Coronary artery (tissue), 2 donors: ENCODE measurements around the gene SEC31B.

Experiments used
- DNase-seq: peaks from one replicate; pipeline ENCODE4 v3.0.0-alpha.2; 2017; ENCODE audit warnings: low spot score
- H3K27ac ChIP-seq, 2 donors: fragments of 200-600 bp; sonication (generic); one replicate each; pipeline ENCODE4 v1.5.1; 2016 to 2019
- H3K4me3 ChIP-seq: fragments of 200-600 bp; sonication (generic); 2 replicates; pipeline ENCODE4 v1.5.1; 2016; ENCODE audit warnings: mild to moderate bottlenecking, moderate library complexity
- TF ChIP-seq, protein P1 (sequence below): fragments of 200-600 bp; sonication (generic); IDR thresholded peaks from one replicate; pipeline ENCODE4 v1.5.1; 2019; ENCODE audit warnings: antibody characterized with exemption

SEC31B gene

DNA sequence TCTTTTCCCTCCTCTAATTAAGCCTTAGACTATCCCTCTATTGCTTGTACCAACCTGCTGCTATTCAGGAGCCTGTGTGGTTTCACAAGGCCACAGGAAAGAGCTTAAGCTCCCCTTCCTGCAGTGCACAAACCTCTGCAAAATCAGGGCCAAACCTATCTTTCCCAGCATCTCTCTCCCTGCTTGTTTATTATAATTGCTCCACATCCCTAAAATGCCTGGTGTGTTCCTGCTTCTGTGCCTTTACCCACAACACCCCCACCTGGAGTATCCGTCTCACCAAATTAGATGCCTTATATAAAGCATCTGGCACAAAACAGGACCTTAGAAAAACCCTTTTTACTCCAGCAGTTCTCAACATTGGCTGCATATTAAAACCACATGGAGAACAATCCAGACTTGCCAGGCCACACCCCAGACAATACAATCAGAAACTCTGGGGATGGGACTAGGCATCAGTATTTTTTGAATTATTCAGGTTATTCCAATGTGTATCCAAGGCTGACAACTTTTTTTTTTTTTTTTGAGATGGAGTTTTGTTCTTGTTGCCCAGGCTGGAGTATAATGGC lies 16.7 kb downstream of the SEC31B start:
- no peak for DNase-seq
- H3K4me3 ChIP-seq = no peak overlapping the region
- TF ChIP-seq, protein P1, sequence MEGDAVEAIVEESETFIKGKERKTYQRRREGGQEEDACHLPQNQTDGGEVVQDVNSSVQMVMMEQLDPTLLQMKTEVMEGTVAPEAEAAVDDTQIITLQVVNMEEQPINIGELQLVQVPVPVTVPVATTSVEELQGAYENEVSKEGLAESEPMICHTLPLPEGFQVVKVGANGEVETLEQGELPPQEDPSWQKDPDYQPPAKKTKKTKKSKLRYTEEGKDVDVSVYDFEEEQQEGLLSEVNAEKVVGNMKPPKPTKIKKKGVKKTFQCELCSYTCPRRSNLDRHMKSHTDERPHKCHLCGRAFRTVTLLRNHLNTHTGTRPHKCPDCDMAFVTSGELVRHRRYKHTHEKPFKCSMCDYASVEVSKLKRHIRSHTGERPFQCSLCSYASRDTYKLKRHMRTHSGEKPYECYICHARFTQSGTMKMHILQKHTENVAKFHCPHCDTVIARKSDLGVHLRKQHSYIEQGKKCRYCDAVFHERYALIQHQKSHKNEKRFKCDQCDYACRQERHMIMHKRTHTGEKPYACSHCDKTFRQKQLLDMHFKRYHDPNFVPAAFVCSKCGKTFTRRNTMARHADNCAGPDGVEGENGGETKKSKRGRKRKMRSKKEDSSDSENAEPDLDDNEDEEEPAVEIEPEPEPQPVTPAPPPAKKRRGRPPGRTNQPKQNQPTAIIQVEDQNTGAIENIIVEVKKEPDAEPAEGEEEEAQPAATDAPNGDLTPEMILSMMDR = no peak
- H3K27ac ChIP-seq = no peak overlapping the region

DNA sequence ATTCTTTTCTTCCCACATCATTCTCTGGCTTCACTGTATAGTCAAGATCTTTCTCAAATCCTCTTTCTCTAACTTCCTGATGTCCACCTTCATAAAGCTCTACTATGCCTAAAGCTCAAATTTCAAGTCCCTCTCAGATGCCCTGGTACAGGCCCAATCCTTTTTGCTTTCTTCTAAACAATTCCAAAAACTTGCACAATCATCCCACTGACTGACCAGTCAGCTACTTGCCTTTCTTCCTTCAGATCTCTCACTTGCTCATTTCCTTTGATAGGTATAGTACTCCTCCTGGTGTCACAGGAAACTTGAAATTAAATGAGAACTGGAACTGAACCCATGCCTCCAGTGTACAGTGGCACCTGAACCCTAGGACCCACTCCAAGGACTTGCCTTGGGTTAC lies 18.2 kb downstream of the SEC31B start:
- Histone ChIP-seq H3K27ac (no peak overlapping the region), H3K4me3 (no peak overlapping the region)
- TF ChIP-seq, protein P1 = no peak
- DNase-seq = no peak

DNA sequence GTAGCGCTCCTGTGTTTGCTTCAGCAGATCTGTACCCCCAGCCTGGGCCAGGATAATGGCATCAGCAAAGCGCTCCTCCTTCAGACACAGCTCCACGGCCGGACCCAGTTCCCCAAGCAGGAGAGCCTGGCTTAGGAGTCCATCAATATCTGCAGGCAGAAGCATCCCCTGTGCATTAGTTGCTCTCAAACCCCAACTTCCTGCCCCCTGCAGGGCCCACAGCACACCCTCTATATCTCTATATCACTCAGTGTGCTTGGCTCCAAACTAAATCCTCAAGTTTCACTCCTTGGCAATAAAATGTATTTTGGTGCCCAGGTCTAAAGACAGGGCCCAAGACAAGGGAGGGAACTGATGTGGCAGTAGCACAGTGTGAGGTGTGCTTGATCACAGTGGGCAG lies 21.6 kb downstream of the SEC31B start:
- no peak overlapping the region for H3K27ac ChIP-seq
- no peak for DNase-seq
- H3K4me3 ChIP-seq = no peak overlapping the region
- TF ChIP-seq, protein P1 = no peak

DNA sequence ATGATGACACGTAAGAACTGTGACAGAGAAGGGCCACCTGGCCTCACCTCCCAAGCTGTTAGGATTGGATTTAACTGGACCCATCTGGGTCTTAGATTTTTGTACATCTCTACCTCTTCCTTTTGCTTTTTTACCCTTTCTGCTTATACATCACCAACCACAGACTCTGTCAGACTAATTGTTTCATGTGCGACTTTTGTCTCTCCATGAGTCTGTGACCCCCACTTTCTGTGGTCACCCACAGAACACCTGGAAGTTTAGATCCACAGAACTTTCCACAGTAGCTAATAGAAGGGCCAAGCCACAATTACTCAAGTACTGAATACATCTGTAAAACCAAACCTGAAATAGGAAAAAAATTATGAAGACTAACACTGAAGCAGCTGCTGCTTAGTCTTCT lies 23.1 kb downstream of the SEC31B start:
- TF ChIP-seq, protein P1 = no peak
- H3K27ac ChIP-seq = no peak overlapping the region
- DNase-seq = no peak
- no peak overlapping the region for H3K4me3 ChIP-seq

DNA sequence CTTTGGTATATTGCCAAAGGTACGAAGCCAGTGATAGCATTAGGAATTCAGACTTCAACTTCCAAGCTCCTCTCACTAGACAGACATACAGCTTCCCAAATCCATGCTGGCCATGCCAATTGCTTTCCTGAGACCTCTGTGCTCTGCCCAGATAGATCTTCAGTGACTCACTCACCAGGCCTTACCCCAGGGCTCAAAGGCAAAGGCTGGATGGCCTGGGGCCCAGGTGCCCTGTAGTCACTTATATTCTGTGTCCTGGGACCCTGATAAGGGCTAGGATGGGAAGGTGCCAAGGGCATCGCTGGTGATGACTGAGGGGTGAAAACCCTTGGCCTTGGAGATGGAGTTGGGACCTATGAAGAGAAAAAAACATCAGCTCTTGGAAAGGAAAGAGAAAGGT lies 29.1 kb downstream of the SEC31B start:
- TF ChIP-seq, protein P1 = no peak
- no peak overlapping the region for H3K27ac ChIP-seq
- H3K4me3 ChIP-seq = no peak overlapping the region
- no peak for DNase-seq

DNA sequence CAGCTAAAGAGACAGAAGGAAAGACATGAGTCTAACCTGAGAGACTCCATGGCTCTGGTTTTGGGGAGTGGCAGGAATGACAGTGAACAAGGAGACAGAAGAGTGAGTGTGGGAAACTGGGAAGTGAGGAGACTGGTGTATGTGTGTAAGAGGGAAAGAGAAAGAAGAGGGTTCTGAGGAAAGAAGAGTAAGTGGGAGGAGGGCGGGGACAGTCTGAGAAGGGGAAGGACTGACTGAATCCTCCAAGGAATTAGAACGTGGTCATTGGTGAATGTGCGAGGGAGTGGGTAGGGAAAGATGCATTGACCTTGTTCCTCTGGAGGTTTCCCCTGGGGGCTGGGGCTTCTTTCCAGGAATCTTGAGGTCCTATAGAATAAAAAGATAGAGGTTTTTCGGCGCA lies 30.3 kb downstream of the SEC31B start:
- Histone ChIP-seq H3K27ac (no peak overlapping the region), H3K4me3 (no peak overlapping the region)
- DNase-seq = no peak
- TF ChIP-seq, protein P1 = no peak

DNA sequence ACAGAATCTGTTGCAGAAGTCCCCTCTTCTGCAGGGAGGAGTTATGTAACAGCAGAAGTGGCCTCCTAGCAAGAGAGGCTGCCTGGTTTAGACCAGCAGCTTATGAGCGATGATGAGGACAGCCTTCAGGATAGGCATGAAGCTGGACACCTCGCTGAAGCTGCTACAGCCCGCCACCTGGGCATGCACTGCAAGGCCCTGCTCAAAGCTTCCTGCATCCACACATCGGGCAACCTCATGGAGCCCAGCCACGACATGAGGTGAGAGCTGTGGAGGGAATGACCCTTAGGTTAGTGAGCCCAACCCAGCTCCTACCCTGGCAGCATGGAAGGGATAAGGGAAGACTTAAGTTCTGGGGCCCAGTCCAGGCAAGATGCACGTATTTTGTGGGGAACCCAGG lies 32.1 kb downstream of the SEC31B start:
- no peak overlapping the region for H3K4me3 ChIP-seq
- TF ChIP-seq, protein P1 = no peak
- DNase-seq = no peak
- H3K27ac ChIP-seq = no peak overlapping the region
